ENCODE results near the gene TPSG1. TPM values are rescaled to one million over a fixed set of nuclear protein-coding genes. Genes with fewer than 3 reads are reported as not detected.
"Not testable (repeated sequence)": the region's sequence is repeated elsewhere in the genome, so short reads cannot be mapped to it uniquely, and the experiment has no call there.

Gene TPSG1
- total RNA-seq, 3 donors from 2014 or later (not counting 1 experiment from before 2014, with no cell fraction given), result 0.40 TPM; not detected in 2

GRCh38 chr16:1193825-1194581 lies 31.1 kb downstream of the TPSG1 start:
- Mint-ChIP-seq H3K4me3 (no peak overlapping the region), H3K27ac (no peak overlapping the region), H3K4me1 (no peaks in the 10 kb centered on the region), H3K9me3 (no peaks in the 10 kb centered on the region), H3K27me3 (ENCODE audit: low read depth in 2 of 2) (peaks cover 0 to 3% of the 10 kb centered on the region in 2 donors), H3K36me3 (no peaks in the 10 kb centered on the region)
- DNase-seq, result no peak
- Histone ChIP-seq H3K27me3 (ENCODE audit: control insufficient read depth, insufficient read depth, low read length) (no peaks in the 10 kb centered on the region), H3K9me3 (ENCODE audit: control insufficient read depth, insufficient read depth, low read length) (no peaks in the 10 kb centered on the region), H3K4me3 (ENCODE audit: low read length) (no peak overlapping the region), H3K27ac (ENCODE audit: low read length) (no peak overlapping the region), H3K36me3 (ENCODE audit: control insufficient read depth, insufficient read depth, low read length) (no peaks in the 10 kb centered on the region), H3K4me1 (ENCODE audit: control insufficient read depth, insufficient read depth, low read length) (no peaks in the 10 kb centered on the region)
- TF ChIP-seq CTCF (IDR thresholded peaks at IDR 0.05), result no peak
- intact Hi-C loops (cut with micrococcal nuclease), result no loop called here
- ATAC-seq, result no peak
- 73% methylated on average over 29 of the region's 29 CpGs for WGBS (ENCODE audit: insufficient coverage)

DNA sequence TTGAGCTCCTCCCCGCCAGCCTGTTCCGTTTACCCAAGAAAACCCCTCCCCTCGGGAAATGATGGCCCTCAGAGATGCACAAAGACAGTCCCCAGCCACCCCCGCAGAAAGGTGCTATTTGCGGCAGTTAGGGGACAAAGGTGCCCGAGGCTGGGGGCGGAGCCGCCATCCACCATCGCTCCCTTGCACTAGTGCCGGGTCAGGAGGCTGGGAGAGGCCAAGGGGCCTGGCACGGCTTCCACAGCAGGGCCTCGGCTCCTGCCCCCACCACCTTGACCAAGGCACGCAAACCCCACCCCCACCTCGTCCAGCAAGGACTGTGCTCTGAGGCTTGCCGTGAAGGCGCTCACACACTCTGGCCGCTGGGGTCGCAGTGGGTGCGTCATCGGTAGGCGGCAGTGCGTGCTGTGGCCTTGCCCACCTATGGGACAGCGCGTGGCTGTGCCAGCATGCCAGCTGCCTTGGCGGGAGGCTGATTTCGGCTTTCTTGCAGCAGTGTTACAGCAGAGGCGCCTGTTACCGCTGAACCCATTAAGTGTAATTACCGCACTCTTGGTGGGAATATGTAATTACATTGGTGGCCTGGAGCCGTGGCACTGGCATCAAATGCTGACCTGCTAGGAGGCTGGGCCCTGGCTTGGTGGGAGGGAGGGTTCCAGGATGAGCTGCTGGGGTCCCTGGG lies 31.8 kb downstream of the TPSG1 start:
- H3K27me3 ChIP-seq (ENCODE audit: control insufficient read depth, insufficient read depth, low read length), result no peaks in the 10 kb centered on the region
- H3K4me1 ChIP-seq (ENCODE audit: control insufficient read depth, insufficient read depth, low read length), result no peaks in the 10 kb centered on the region
- WGBS (ENCODE audit: insufficient coverage), result 74% methylated on average over 30 of the region's 30 CpGs
- TF ChIP-seq CTCF (IDR thresholded peaks at IDR 0.05), result no peak
- no peak overlapping the region for H3K4me3 Mint-ChIP-seq
- no peak overlapping the region for H3K27ac ChIP-seq (ENCODE audit: low read length)
- no peak for DNase-seq
- peaks cover 0 to 3% of the 10 kb centered on the region in 2 donors for H3K27me3 Mint-ChIP-seq (ENCODE audit: low read depth in 2 of 2)
- H3K36me3 ChIP-seq (ENCODE audit: control insufficient read depth, insufficient read depth, low read length), result no peaks in the 10 kb centered on the region
- H3K9me3 Mint-ChIP-seq, result no peaks in the 10 kb centered on the region
- ATAC-seq, result no peak
- H3K4me3 ChIP-seq (ENCODE audit: low read length), result no peak overlapping the region
- no peak overlapping the region for H3K27ac Mint-ChIP-seq
- H3K4me1 Mint-ChIP-seq, result no peaks in the 10 kb centered on the region
- H3K36me3 Mint-ChIP-seq, result no peaks in the 10 kb centered on the region
- intact Hi-C loops (cut with micrococcal nuclease), result no loop called here
- no peaks in the 10 kb centered on the region for H3K9me3 ChIP-seq (ENCODE audit: control insufficient read depth, insufficient read depth, low read length)

DNA sequence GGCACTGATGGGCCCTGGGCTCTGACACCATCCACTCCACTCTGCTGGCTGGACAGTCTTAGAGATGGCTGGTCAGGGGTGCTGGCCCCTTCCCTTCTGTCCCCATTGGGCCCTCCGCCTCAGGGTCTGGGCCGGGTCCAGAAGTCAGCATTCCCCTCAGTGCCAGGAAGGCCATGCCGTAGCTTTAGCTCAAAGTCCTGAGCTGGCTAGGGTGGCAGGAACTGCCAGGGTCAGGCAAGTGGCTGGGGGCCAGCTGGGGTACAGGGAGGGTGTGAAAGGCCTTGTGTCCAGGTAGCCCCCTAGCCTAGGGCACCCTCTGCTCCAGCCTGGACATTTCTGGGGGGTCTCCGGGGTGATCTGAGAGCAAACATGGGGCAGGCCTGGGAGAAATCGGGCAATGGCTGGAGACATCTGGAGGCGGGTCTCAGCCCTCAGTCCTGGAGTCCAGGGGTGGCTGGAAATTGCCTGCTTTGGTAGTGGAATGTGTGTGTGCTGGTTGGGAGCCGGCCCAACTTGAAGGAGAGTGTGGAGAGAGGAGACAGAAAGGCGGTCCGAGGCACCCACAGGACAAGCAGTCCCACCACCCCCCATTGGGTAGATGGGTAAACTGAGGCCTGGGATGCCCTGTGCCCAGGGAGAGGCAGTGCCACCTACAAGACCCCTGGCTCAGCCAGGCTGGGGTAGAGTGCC lies 32.5 kb downstream of the TPSG1 start:
- no peak overlapping the region for H3K4me3 Mint-ChIP-seq
- ATAC-seq, result no peak
- no peak for DNase-seq
- H3K36me3 ChIP-seq (ENCODE audit: control insufficient read depth, insufficient read depth, low read length), result no peaks in the 10 kb centered on the region
- no peak overlapping the region for H3K27ac Mint-ChIP-seq
- no peak overlapping the region for H3K4me3 ChIP-seq (ENCODE audit: low read length)
- no peaks in the 10 kb centered on the region for H3K4me1 Mint-ChIP-seq
- no peaks in the 10 kb centered on the region for H3K9me3 ChIP-seq (ENCODE audit: control insufficient read depth, insufficient read depth, low read length)
- no peaks in the 10 kb centered on the region for H3K4me1 ChIP-seq (ENCODE audit: control insufficient read depth, insufficient read depth, low read length)
- intact Hi-C loops (cut with micrococcal nuclease), result no loop called here
- peaks cover 0 to 3% of the 10 kb centered on the region in 2 donors for H3K27me3 Mint-ChIP-seq (ENCODE audit: low read depth in 2 of 2)
- H3K36me3 Mint-ChIP-seq, result no peaks in the 10 kb centered on the region
- H3K9me3 Mint-ChIP-seq, result no peaks in the 10 kb centered on the region
- no peaks in the 10 kb centered on the region for H3K27me3 ChIP-seq (ENCODE audit: control insufficient read depth, insufficient read depth, low read length)
- 75% methylated on average over 6 of the region's 9 CpGs for WGBS (ENCODE audit: insufficient coverage)
- no peak for TF ChIP-seq CTCF (IDR thresholded peaks at IDR 0.05)
- H3K27ac ChIP-seq (ENCODE audit: low read length), result no peak overlapping the region

GRCh38 chr16:1190789-1191188 lies 34.3 kb downstream of the TPSG1 start:
- H3K36me3 Mint-ChIP-seq; intact Hi-C loops (cut with micrococcal nuclease); H3K4me1 Mint-ChIP-seq; H3K9me3 Mint-ChIP-seq; H3K27me3 Mint-ChIP-seq (ENCODE audit: low read depth in 2 of 2); DNase-seq; H3K4me3 Mint-ChIP-seq; H3K9me3 ChIP-seq (ENCODE audit: control insufficient read depth, insufficient read depth, low read length); H3K27ac Mint-ChIP-seq; H3K27me3 ChIP-seq (ENCODE audit: control insufficient read depth, insufficient read depth, low read length); H3K36me3 ChIP-seq (ENCODE audit: control insufficient read depth, insufficient read depth, low read length); H3K4me3 ChIP-seq (ENCODE audit: low read length); H3K27ac ChIP-seq (ENCODE audit: low read length); H3K4me1 ChIP-seq (ENCODE audit: control insufficient read depth, insufficient read depth, low read length); ATAC-seq: not testable (repeated sequence)
- 87% methylated on average over 11 of the region's 11 CpGs for WGBS (ENCODE audit: insufficient coverage)

Data from natural killer cell (primary cell).